ENCODE results near the gene LRP8.

- TF ChIP-seq CTCF (IDR thresholded peaks at IDR 0.05; ENCODE audit: insufficient read depth, low read length, poor library complexity, severe bottlenecking), result no peak
- TF ChIP-seq EZH2phosphoT487 (conservative IDR thresholded peaks at IDR 0.05; ENCODE audit: low read length), result no peak
Observed at GRCh38 chr1:53376742-53377437, 49.0 kb upstream of the LRP8 start.

Data from SU-DHL-6 (cell line).